Activated CD4-positive, CD25-positive, alpha-beta regulatory T cell treated with anti-CD3 and anti-CD28 coated beads, Interleukin-2, amount 50 U/mL, for 16 hours (primary cell): Measurements from ENCODE around the gene ZNF622.
"Not testable (repeated sequence)": the region's sequence is repeated elsewhere in the genome, so short reads cannot be mapped to it uniquely, and the experiment has no call there.

Experiments used
- DNase-seq: peaks from one replicate; pipeline ENCODE4 v3.0.0-alpha.2; 2020; ENCODE audit warnings: low read depth, low spot score

Gene ZNF622

GRCh38 chr5:16480821-16481538 is 15.4 kb upstream of the ZNF622 start:
- DNase-seq: no peak

- no peak for DNase-seq
Observed at GRCh38 chr5:16480144-16480543, 14.5 kb upstream of the ZNF622 start.

- no peak for DNase-seq
Observed at GRCh38 chr5:16477541-16477940, 11.9 kb upstream of the ZNF622 start.

- DNase-seq: not testable (repeated sequence)
Observed at GRCh38 chr5:16476417-16476816, 10.8 kb upstream of the ZNF622 start.

- DNase-seq: no peak
Observed at GRCh38 chr5:16471387-16471786, 5.8 kb upstream of the ZNF622 start.

GRCh38 chr5:16467363-16468219 is 2.0 kb upstream of the ZNF622 start:
- no peak for DNase-seq

- no peak for DNase-seq
Observed at GRCh38 chr5:16464664-16465543, 696 bp downstream of the ZNF622 start.

GRCh38 chr5:16464231-16464630 is 1.4 kb downstream of the ZNF622 start:
- DNase-seq: no peak

- DNase-seq: no peak
Observed at GRCh38 chr5:16461782-16462181, 3.8 kb downstream of the ZNF622 start.

- no peak for DNase-seq
Observed at GRCh38 chr5:16461026-16461425, 4.6 kb downstream of the ZNF622 start.

- DNase-seq: no peak
Observed at GRCh38 chr5:16459451-16459850, 6.1 kb downstream of the ZNF622 start.

GRCh38 chr5:16457853-16458252 is 7.7 kb downstream of the ZNF622 start:
- DNase-seq: no peak

- DNase-seq: no peak
Observed at GRCh38 chr5:16457451-16457850, 8.1 kb downstream of the ZNF622 start.

GRCh38 chr5:16456103-16456832 is 9.3 kb downstream of the ZNF622 start:
- DNase-seq: no peak

GRCh38 chr5:16455668-16456067 is 9.9 kb downstream of the ZNF622 start:
- DNase-seq: no peak

GRCh38 chr5:16454686-16455085 is 10.9 kb downstream of the ZNF622 start:
- DNase-seq: no peak

- no peak for DNase-seq
Observed at GRCh38 chr5:16453609-16454008, 12.0 kb downstream of the ZNF622 start.

GRCh38 chr5:16450163-16450562 is 15.4 kb downstream of the ZNF622 start:
- DNase-seq: no peak

GRCh38 chr5:16446993-16447392 is 18.6 kb downstream of the ZNF622 start:
- no peak for DNase-seq

- no peak for DNase-seq
Observed at GRCh38 chr5:16437977-16438376, 27.6 kb downstream of the ZNF622 start.

GRCh38 chr5:16436065-16436682 is 29.4 kb downstream of the ZNF622 start:
- not testable (repeated sequence) for DNase-seq
